HG03103 (cell line): ENCODE measurements around the gene CEP85L.

Experiments used
- ATAC-seq: cut with Tn5 transposase; IDR thresholded peaks from one replicate; pipeline ENCODE4 v1.9.1; 2021; ENCODE audit warnings: low read depth; ENCODE audit not compliant: unreplicated experiment

Gene CEP85L

DNA sequence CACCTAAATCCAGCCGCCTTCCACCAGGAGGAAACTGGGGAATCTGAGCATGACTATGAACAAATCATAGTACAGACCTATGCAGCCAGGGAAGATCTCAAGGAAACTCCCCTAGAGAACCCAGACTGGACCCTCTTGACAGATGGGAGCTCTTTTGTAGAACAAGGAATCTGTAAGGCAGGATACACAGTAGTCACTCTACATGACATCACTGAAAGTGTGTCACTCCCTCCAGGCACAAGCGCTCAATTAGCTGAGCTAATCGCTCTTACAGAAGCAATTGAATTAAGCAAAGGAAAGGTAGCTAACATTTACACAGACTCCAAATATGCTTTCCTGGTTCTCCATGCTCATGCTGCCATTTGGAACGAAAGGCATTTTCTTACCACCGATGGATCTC is 66.5 kb downstream of the CEP85L start:
- ATAC-seq = no peak

DNA sequence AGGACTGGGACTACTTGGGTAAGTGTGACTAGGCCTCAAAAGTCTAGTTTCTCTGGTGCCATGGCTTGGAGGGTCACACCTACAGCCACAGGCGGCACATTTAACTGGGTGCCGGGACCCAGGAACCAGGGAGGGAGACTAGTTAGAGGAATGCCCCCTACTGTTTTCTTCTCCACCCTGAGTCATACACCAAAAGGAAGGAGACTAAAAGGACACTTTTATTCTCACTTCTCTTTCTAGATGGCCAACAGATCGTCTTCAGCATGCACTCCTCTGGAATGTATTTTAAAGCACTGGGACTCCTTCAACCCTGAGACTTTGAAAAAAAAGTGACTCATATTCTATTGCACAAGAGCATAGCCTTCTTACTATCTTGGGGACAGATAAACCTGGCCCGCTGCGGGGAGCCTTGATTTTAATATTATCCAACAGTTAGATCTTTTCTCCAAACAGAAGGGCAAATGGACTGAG is 69.9 kb downstream of the CEP85L start:
- no peak for ATAC-seq

DNA sequence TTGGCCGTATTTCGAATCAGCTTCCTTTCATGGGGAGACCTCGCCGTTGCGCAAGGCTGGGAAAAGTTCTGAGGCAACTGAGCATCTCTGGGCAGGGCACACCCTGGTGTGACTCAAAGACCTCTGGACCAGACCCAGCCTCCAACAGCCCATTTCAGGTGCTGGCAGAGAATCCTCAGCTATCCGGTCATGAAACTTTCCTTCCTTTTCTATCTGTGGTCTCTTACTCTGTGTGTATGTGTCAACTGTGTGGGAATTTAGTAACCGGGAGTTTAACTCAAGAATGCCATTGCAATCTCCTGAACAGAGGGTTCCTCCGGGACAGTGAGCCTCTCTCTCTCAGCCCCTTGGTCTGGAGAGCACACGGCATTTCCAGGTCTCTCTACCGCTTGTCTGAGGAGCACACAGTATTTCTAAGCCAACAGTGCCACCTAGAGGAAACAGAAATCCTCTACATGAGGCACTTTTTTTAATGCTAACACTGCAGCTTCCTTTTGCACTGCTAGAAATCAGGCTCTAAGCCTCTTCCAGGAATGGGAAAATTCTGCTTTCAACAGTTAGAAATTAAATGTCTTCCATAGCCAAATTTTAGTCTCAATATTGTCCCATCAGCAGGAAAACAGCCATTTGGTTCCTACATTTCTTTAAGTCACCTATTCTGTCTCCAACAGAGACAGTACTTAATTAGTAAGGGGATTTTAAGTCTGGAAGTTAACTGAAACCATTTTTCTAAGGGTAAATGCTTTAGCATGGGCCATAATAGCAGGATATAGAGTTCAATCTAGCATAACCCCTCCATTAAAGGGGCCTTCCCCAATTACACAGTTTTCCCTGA is 70.6 kb downstream of the CEP85L start:
- peak; percentile 63 for ATAC-seq

DNA sequence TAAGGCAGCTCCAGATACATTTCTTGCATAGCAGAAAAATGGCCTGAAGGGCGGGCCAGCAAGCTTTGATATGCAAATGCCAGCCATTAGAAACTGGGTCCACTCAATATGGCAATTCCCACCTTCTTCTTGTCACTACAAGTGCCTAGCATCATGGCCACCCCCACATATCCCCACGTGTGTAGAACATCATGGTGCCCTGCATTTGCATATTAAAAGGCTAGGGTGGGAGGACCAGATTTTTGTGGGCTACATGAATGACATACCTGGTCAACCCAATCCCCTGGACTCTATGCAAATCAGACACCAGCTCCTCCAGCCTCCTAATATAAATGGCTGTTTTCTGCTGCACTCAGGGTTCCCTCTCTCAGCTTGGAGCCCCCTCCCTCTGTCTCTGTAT is 71.6 kb downstream of the CEP85L start:
- ATAC-seq = no peak

DNA sequence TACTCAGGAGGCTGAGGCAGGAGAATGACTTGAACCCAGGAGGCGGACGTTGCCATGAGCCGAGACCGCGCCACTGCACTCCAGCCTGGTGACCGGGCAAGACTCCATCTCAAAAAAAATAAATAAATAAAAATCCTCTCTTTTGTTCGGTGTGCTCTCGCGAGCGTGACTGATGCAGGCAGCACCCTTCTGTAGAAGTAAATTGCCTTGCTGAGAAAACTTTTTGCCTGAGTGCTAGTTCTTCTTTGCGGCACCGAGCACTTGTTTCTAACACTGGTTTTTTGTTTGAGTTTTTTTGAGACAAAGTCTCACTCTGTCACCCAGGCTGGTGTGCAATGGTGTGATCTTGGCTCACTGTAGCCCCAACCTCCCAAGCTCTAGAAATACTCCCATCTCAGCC is 72.8 kb downstream of the CEP85L start:
- ATAC-seq = no peak

DNA sequence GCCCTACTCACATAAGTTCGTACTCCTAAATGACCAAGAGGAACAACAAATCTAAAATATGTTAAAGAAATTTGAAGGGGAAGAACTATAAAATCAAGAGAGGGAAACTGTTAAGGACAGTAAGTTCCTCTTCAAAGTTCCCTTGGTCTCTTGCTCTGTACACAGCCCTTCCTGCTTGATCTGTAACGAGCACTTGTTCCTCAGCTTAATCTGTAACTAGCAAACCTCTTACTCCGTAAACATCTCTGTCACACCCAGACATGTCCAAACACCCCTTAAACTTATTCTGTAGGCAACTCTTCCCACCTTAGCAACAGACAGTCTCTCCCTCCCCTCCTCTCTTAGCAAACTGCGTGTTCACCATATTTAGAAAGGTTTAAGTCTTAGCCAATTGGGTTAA is 73.4 kb downstream of the CEP85L start:
- ATAC-seq = no peak

DNA sequence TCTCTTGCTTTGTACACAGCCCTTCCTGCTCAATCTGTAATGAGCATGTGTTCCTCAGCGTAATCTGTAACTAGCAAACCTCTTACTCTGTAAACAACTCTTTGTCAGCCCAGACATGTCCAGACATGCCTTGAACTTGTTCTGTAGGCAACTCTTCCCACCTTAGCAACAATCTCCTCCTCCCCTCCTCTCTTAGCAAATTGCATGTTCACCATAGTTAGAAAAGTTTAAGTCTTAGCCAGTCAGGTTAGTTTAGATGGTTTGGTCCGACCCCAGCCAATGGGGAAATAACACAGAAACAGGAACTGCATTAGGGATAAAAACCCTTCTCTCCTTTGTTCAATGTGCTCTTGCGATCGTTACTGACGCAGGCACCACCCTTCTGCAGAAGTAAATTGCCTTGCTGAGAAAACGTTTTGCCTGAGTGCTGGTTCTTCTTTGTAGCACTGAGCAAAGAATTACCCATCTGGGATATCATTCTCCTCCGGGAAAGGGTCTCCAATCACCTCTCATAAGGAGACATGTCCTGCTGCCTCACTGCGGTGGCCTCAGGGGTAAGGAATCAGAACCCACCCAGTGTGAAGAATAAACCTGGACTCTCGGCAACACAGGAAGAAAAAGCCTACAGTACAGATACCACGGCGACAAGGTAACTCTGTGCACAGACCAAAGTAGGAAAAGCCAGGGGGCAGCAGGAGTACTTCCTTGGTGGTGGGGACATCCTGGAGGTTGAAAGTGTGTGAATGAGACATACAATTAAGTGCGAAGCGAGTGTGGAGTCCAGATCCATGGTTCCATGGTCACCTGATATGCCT is 77.1 kb downstream of the CEP85L start:
- no peak for ATAC-seq

DNA sequence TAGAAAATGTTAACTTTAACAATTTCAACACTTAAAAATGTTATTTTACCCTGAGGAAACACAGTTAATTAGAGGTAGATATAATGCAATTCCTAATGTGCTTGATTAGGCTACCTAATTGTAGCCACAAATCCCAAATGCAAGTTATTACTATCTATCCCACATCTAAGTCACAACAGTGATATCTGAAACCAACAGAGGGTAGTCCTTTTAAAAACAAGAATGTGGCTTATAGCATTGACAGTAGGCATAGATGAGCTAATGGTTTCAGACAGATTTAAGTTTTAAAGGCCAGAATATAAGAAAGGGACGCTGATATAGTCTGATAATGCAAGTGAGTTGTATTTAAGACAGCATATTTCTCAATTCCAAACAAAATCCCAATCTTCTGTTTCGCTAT is 80.3 kb downstream of the CEP85L start:
- no peak for ATAC-seq

DNA sequence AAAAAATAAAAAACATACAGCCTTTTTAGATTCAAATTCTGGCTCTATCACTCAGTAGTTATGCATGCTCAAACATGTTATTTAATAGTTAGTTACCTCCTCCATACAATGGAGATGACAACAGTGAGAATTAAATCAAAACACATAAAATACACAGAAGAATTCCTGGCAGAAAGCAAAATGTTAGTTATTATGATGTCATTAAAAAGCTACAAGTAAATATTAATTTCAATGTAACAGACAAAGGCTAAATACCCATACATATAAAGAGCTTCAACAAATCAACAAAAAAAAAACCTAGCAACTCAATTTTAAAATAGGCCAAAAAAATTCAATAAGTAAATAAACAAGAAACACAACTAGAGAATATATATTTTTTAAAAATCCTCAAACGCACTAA is 81.9 kb downstream of the CEP85L start:
- ATAC-seq = no peak

DNA sequence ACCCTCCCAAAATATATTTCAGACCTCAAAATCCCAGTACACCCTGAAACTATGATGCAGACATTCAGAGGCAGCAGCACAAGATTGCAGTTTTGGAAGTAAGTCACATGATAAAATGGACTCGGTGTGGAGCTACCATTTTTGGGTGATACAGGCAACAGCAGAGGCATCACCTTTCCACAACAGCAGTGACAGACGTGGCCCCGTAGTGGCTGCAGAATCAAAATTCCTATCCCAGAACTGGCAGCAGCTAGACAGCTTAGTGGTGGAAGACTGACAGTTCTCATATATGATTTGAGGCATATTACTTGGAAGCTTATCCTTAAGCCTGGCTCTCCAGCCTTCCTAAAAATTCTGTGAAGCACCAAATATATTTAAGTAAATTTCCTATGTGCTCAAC is 83.4 kb downstream of the CEP85L start:
- no peak for ATAC-seq

DNA sequence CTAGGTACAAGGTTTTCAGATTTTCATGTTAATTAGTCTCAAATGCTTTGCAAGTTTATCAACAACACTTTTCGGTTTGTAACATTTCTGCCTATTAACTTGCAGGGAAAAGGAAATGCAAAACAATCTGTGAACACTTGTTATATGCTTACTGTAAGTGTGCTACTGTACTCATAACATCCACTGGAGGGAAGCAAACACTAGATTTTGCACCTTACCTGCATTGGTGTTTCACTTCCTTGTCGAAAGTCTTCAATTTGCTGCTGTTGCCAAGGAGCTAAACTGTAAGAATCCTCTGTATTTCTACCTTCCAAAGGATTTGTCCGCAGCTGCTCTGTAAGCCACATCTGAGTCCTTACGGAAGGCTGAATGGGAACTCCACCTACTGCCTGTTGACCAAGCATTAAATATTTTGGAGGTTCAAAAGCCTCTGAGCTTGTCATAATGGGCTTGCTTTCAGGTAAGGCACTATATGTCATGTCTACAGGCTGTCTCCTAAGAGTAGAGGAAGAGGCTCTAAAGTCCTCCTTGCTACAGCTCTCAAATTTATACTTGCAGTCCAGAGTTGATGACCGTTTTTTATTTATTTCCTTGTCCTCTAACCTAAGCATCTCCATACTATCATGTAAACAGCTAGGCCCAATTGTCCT is 86.0 kb downstream of the CEP85L start:
- ATAC-seq = peak; percentile 99

DNA sequence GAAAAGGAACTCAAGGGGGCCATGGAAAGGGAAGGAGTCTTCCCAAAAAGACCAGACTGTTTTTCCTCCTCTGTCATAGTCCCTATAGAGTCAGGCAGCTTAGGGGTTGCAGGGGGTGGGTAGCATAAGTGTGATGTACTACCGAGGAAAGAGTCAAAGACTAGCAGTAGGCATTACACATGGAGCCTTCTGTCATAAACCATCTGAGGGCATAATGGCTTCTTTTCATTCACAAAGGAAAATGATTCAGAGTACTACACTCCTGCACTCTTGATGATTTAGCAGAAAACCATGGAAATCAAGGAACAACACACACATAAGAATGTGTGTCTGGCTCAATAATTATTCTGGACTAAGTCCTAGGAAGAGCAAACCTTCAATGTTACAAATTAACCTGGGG is 88.4 kb downstream of the CEP85L start:
- ATAC-seq = no peak

DNA sequence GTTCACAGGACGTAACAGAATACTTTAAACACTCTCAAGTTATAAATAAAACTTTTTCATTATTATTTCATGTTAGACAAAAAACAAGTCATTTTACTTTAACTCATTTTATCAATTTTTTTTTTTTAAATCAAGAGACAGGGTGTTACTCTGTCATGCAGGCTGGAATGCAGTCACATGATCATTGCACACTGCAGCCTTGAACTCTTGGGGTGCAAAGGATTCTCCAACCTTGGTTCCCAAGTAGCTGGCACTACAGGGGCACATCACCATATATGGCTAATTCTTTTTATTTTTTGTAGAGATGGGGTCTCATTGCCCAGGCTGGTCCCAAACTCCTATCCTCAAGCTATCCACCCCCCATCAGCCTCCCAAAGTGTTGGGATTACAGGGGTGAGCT is 89.1 kb downstream of the CEP85L start:
- no peak for ATAC-seq

DNA sequence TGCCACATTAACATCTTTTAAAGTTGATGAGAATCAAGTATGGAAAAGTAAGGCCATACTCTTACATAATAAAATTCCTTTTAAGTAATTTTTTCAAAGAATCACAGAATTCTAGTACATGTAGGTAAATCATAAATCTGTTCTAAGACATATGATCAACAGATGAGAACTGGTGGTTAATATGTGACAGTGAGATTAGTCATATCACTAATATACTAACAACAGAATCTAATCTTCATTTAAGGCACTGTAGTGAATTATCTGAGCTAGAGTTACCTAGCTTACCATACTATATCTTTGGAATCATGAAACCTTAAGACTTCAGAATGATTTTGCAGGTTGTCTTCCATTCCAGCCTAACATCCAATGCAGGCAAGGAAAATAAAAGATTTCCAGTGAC is 91.7 kb downstream of the CEP85L start:
- ATAC-seq = no peak

DNA sequence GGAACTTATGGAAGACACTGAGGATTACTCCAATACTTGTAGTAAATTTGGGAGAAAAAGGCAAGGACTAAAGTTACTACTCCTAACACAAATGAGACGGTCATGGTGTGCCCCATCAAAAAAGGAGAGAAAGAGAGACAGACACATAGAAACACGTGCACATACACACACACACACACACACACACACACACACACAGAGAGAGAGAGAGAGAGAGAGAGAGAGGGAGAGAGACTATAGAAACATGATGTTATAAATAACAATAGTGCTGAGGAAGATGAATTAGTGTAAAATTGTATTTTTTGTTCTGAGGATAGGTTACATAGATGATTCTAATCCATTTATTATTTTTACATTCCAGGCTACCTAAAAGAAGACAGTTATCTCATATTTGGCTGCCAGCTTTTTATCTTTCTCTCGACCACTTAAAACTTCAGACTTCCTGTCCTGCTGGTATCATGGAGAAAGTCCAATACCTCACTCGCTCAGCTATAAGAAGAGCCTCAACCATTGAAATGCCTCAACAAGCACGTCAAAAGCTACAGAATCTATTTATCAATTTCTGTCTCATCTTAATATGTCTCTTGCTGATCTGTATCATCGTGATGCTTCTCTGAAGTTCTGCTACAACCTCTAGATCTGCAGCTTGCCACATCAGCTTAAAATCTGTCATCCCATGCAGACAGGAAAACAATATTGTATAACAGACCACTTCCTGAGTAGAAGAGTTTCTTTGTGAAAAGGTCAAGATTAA is 92.8 kb downstream of the CEP85L start:
- ATAC-seq = peak; percentile 74

DNA sequence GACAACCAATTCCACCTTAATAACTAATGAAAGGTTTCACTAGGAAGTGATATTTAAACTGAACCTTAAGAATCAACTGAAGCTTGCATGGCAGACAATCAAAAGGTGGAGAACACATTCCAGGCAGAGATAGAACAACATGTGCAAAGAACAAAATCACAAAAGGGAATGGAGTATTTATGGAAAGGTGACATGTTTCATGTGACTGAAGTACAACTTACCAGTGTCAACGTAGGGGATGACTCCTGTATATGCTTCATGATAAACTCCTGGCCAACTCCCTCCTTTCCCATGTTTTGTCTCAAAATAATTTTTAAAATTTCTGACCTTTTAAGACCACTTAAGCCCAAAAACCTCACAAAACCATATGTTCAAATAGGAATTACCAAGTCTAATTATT is 96.7 kb downstream of the CEP85L start:
- no peak for ATAC-seq

DNA sequence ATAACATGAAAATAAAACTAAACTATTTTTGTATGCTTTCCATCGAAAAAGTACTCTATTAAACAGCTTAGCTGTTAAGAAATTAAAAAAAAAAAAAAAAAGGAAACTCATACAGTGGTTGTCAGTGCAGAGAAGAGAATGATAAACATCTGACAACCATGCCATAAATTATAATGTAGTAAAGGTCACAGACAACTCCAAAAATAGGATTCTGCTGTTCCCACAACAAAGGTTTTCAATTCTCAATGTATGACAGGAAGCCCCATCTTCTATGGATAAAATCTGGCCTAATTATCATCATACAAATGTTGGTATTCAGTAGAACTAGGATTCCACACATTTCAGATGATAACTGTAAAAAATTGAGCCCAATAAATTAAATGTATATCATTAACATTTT is 98.3 kb downstream of the CEP85L start:
- ATAC-seq = no peak

DNA sequence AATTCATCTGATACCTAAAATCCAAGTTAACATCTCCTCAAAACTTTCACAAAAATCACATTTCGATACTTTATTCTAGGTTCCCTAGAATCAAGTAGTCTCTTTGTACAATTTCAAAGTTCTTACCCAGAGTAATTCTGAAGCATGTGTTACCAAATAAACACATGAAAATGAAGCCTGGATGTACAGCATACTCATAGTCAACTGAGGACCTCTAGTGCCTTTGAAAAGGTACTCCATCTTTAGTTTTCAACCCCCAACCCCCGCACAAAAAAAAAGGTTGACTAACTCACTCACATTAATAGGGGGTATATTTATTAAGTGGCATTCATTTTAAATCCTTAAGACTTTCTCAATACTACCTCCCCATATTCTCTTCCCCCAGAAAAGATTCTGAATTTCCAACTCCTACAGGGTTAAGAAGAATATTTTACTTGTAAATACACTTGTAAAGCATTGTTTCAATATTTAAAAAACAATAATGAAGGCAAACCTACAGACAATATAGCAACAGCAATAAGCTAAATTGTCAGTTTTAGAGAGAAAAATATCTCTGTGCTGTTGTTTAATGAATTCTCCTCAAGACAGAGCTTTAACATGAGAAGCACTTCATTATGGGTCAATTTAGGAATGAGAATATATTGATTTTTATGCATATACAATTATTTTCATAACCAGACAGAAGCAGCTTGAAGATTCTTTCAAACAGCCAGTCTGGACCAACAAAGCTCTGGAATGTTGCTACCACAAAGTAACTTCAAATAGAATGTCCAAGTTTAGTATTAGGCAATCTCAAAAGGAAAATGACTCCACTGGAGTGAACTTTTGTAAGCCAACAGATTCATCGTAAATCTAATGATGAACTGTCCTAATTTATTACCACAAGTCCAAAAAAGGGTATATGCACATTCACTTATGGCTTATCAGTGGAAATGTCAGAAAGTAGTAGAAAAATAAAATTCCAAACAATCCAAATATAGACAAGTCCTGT is 100.0 kb downstream of the CEP85L start:
- peak; percentile 88 for ATAC-seq

DNA sequence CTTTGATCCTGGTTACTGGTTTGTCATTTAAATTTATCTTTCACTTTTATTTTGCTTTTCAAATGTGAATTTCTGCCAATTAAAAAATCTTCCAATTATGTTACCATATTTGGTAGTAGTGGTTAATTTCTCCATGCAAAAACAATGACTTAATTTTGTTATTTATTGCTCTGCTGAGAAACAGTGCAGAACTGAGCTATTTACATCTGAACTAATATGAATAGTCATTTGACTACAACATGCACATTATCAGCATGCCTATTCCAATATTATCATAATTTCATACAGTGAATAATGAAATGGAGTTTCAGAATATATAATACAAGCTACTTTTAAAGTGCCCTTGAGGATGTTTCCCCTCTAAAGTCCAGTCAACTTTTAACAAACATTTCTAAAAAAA is 102.8 kb downstream of the CEP85L start:
- ATAC-seq = no peak
